T-helper 17 cell (primary cell): ENCODE measurements around the gene MUS81. TPM values are rescaled to one million over a fixed set of nuclear protein-coding genes. Genes with fewer than 3 reads are reported as not detected.
A peak's percentile ranks its signal among the peaks of the same experiment; 100 is the strongest.

ENCODE experiments used
- ATAC-seq: fragments of 150-1000 bp; cut with Tn5 transposase; 2 replicates; pipeline ENCODE4 v1.10.0; 2021; ENCODE audit warnings: mild to moderate bottlenecking, moderate library complexity
- DNase-seq, 3 donors: peaks; one replicate each; pipeline versions ENCODE4 v3.0.0 to v3.0.0-alpha.2; 2020 to 2021
- H3K9me3 ChIP-seq: one replicate; pipeline ENCODE4 v1.7.0; 2013; ENCODE audit warnings: low read length, mild to moderate bottlenecking; ENCODE audit not compliant: control insufficient read depth, poor library complexity, severe bottlenecking
- H3K27ac Mint-ChIP-seq: one replicate; pipeline ENCODE4 v1.8.0; 2022; ENCODE audit warnings: mild to moderate bottlenecking, moderate library complexity, mixed read lengths
- H3K27me3 Mint-ChIP-seq: one replicate; pipeline ENCODE4 v1.8.0; 2022; ENCODE audit warnings: mixed read lengths
- H3K36me3 Mint-ChIP-seq: one replicate; pipeline ENCODE4 v1.8.0; 2022; ENCODE audit warnings: low read depth, mixed read lengths
- H3K4me1 Mint-ChIP-seq: one replicate; pipeline ENCODE4 v1.8.0; 2022; ENCODE audit warnings: mild to moderate bottlenecking, mixed read lengths
- H3K4me3 Mint-ChIP-seq: one replicate; pipeline ENCODE4 v1.8.0; 2022; ENCODE audit warnings: mild to moderate bottlenecking, moderate library complexity, mixed read lengths
- total RNA-seq, 4 donors: library from RNA in 2 of 4; stranded (reverse) in 2 of 4; gene quantifications; one replicate each; pipeline ENCODE4 v1.2.3 and lab custom pipeline; 2022 to 2026

MUS81 gene
- total RNA-seq, 2 donors from 2014 or later, result 44.9 to 55.0 TPM

DNA sequence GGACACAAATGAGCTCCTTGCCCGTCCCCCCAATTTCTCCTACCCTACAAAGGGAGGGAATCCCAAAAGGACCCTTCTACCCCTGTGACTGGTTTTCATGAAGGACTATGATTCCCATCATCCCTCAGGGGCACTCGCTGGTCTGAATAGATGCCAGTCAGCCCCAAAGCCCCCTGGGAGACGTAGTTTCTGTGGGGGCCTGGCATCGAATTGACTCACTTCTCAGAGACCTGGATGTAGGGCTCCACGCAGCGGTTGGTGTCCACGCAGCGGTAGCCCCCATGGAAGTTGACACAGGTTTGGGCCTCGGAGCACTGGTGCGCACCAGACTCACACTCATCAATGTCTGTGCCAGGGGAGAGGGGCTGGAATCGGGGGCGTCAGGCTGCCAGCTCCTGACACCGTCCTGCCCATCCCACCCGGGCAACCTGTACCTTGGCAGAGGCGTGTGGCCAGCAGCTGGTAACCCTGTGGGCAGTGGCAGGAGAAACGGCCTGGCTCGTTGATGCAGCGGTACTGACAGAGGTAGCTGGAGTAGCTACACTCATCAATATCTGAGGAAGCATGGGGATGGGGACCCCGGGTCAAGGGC, 7.9 kb downstream of the MUS81 start:
- Mint-ChIP-seq H3K4me1 (peaks cover 23% of the 10 kb centered on the region), H3K36me3 (peaks cover 2% of the 10 kb centered on the region), H3K4me3 (no peak overlapping the region), H3K27me3 (no peaks in the 10 kb centered on the region), H3K27ac (peak overlapping the region; percentile 51)
- DNase-seq (no peak), ATAC-seq (peak; percentile 65)
- H3K9me3 ChIP-seq, result no peaks in the 10 kb centered on the region

DNA sequence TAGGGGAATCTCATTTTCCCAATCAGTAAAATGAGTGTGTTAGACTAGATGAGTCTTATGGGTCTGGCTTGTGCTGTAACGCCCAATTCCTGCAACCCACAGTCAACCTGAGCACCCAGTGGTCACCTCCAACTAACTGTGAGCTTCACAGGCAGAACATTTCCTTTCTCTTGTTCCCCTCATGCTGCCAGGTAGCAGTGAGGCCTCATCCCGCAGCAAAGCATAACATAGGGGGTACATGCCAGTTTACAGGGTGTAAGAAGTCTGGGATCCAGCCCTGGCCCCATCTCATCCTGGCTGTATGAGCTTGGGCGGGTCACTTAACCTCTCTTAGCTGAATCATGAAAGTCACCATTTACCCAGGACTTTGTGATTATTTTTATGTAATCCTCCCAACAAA, 8.7 kb downstream of the MUS81 start:
- ATAC-seq (no peak), DNase-seq (no peak)
- Mint-ChIP-seq H3K4me3 (no peak overlapping the region), H3K36me3 (peaks cover 2% of the 10 kb centered on the region), H3K27ac (peak overlapping the region; percentile 60), H3K27me3 (no peaks in the 10 kb centered on the region), H3K4me1 (peaks cover 29% of the 10 kb centered on the region)
- no peaks in the 10 kb centered on the region for H3K9me3 ChIP-seq

DNA sequence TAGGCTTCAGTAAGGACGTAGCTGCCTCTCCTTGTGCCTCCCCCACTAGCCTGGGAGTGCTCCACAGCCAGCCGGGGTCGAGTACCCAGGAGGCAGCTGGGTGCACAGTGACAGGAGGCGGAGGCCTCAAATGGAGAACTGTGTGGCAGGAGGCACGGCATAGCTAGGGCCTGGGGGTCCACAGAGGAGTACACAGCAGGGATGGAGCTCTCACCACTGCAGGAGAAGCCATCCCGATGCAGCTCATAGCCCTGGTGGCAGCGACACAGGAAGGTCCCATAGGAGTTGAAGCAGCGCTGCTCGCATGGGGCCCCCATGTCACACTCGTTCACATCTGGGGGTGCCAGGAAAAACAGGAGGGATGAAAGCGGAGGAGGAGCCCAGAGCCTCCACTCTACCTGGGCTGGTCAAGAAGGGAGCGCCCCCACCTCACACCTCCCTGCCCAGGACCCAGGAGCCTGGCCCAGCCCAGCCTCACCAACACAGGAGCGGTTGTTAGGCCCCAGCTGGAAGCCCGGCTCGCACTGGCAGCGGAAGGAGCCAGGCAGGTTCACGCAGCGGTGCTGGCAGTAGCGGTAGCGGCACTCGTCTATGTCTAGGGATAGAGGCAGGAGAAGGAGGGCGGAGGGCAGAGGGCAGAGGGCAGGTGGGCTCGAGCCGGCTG, 9.5 kb downstream of the MUS81 start:
- no peaks in the 10 kb centered on the region for H3K27me3 Mint-ChIP-seq
- no peak overlapping the region for H3K4me3 Mint-ChIP-seq
- H3K4me1 Mint-ChIP-seq, result peaks cover 26% of the 10 kb centered on the region
- H3K36me3 Mint-ChIP-seq, result no peaks in the 10 kb centered on the region
- H3K27ac Mint-ChIP-seq, result peak overlapping the region; percentile 60
- no peak for ATAC-seq
- H3K9me3 ChIP-seq, result no peaks in the 10 kb centered on the region
- DNase-seq, result no peak

DNA sequence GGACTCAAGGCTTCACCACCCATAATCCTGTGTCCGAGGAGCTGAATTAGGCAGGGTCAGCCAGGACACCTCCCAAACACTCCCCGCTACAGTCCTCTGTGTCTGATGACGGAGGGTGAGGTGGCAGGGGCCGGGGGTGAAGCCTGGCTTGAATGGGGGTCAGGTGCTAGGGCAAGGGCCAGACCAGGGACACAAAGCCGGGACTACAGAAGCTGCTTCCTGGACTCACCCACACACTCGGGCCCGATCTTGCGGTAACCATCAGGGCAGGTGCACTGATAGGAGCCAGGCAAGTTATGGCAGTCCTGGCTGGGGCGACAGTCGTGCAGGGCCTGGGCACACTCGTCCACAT, 10.1 kb downstream of the MUS81 start:
- Mint-ChIP-seq H3K36me3 (no peaks in the 10 kb centered on the region), H3K27ac (peak overlapping the region; percentile 60), H3K4me3 (no peak overlapping the region), H3K27me3 (no peaks in the 10 kb centered on the region), H3K4me1 (peaks cover 23% of the 10 kb centered on the region)
- no peaks in the 10 kb centered on the region for H3K9me3 ChIP-seq
- DNase-seq (no peak), ATAC-seq (no peak)

DNA sequence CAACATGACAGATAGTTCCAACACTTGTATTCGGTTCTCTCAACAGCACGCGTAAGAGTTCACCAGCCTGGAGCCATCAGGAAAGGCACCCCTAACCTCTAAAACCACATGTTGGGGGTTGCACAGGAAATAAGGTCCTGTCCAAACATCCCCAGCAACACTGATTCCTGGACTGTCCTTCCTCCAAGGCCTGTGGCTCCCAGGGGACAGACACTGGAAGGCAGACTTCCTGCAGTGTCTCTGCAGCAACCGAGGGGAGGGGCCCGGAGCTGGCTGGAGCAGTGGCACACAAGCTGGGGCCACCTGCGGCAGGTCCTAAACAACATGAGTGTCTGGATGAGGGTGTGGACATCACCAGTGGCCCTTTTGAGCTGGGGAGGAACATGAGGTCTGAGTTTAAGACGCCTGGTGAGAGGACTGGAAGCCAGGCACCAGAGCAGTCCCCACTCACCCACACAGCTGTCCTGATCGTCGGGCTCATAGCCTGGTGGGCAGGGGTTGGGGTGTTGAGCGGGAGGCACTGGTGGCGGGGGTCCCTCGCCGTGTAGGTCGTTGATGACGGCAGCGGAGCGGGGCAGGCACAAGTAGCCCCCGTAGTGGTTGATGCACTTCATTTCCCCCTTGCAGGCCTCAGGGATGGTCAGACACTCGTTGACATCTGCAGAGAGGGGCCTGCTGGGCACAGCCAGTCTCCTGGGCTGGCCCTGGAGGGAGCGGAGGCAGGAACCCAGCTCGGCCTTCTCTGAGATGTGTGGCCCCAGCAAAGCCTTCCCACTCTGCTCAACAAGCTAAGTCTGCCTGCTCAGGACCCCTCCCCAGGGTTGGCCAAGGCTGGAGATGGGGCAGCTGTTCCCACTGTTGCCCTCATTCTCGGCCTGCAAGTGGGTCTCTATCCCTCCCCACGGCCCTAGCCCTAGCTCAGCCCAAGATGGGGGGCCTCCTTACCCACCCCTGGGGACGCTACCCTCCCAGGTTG, 10.8 kb downstream of the MUS81 start:
- Mint-ChIP-seq H3K27me3 (no peaks in the 10 kb centered on the region), H3K4me3 (peak overlapping the region; percentile 55)
- no peak for DNase-seq

DNA sequence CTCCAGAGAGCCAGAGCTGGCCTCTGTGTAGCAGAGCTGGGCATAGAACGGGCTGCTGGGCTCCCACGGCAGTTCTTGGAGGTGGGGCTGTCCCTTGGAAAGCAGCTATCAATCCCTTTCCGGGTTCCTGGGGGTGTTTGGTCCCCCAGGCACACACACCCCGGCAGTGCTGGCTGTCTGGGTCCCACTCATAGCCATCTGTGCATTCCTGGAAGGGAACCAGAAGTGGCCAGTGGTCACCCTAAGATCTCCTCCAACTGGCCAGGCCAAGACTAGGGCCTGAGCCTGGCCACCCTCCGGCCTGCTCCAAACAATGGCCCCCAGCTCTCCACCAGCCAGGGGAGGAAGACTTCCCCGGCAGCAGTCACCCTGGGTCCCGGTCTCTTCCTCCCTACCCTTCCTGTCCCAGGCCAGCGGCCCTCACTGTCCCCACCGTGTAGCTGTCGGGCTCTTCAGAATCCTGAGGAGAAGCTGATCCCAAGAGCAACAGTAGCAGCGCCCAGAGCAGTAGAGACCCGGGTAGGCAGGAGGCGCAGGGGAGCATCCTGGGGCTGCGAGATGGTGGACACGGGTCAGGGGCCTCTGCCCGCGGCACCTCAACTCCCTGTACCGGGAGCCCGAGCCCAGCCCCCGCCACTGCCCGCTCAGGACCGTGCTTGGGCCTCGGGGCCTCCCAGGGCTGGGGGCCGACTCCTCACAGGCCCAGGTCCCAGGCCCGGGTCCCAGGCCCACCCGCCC, 11.7 kb downstream of the MUS81 start:
- H3K9me3 ChIP-seq, result no peaks in the 10 kb centered on the region
- H3K27ac Mint-ChIP-seq, result no peak overlapping the region
- peak overlapping the region; percentile 55 for H3K4me3 Mint-ChIP-seq
- no peak for ATAC-seq
- no peaks in the 10 kb centered on the region for H3K36me3 Mint-ChIP-seq
- no peaks in the 10 kb centered on the region for H3K27me3 Mint-ChIP-seq
- peaks cover 24% of the 10 kb centered on the region for H3K4me1 Mint-ChIP-seq
- DNase-seq, result no peak

More for the DNA sequence above, 10.8 kb downstream of the MUS81 start:
- no peak for ATAC-seq
- Mint-ChIP-seq H3K27ac (peak overlapping the region; percentile 37), H3K4me1 (peaks cover 22% of the 10 kb centered on the region), H3K36me3 (no peaks in the 10 kb centered on the region)
- H3K9me3 ChIP-seq, result no peaks in the 10 kb centered on the region

DNA sequence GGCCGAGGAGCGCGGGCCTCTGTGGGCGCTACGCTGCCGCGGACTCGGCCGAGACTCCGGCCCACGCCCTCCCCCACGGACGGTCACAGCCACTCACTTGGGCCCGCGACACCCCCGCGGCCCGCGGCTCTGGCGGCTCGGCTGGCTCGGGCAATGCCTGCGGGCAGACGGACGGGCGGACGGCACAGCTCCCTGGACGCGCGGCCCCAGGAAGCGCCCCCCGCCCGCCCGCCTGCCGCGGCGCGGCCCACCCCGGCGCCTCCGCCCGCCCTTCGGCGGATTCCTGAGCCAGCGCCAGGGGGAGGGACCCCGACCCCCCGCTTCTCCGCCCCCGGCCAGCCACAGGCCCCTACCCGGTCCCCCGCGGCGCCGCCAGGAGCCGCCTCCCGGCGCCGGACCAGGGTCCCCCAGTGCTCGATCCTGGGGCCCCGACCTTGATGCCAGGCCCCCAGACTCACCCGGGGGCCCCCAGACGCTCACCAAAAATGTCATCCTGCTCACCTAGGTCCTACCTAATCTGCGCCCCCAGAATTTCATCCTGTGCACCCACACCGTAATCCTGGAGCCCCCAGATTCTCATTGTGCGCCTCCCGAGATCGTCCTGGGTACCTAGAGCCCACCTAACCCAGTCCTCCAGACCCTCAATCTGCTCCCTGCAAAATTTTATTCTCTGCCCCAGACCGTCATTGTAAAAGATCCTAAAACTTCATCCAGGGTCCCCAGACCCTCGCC, 12.5 kb downstream of the MUS81 start, which contains the start of gene EFEMP2:
TSS of gene EFEMP2 (minus strand) at position 215 of the 732 bp plus-strand sequence. CDS start 446 bp downstream, outside the sequence.
- peaks cover 27% of the 10 kb centered on the region for H3K4me1 Mint-ChIP-seq
- no peaks in the 10 kb centered on the region for H3K9me3 ChIP-seq
- H3K36me3 Mint-ChIP-seq, result no peaks in the 10 kb centered on the region
- no peak for DNase-seq
- peak within 1 kb of the TSS; percentile 95 for H3K4me3 Mint-ChIP-seq
- H3K27ac Mint-ChIP-seq, result peak within 1 kb of the TSS; percentile 92
- no peak for ATAC-seq
- no peaks in the 10 kb centered on the region for H3K27me3 Mint-ChIP-seq

DNA sequence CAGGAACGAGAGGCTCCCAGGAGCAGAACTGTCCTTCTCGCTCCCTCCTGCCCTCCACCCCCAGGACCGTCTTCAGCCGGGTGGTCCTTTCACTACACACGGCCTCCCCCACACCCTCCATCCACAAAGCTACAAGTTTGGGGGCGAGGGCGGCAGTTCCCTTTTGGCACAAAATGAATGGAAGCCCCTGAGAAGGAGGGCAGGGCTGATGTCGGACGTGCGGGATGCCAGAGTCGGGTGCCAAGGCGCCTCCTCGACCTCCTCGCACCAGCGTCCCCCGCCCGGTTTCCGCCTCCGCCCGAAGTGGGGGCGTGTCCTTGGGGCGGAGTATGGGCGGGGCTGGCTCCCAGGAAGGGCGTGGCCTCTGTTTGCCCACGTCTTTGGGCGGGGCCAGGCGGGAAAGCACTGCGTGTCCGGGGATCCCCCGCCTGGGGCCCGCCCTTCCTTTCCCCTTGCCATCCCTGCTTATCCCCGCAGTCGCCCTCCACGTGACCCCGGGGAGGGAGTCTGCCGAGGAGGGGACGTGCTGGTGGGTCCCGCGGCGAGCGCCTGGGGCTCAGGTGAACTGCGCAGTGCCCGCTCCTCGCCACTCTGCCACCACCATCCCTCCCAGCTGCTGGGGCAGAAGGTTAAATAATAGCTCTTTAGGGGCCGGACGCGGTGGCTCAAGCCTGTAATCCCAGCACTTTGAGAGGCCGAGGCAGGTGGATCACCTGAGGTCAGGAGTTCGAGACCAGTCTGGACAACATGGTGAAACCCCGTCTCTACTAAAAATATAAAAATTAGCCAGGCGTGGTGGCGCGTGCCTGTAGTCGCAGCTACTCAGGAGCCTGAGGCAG, 13.3 kb downstream of the MUS81 start:
- ATAC-seq, result peak; percentile 98

DNA sequence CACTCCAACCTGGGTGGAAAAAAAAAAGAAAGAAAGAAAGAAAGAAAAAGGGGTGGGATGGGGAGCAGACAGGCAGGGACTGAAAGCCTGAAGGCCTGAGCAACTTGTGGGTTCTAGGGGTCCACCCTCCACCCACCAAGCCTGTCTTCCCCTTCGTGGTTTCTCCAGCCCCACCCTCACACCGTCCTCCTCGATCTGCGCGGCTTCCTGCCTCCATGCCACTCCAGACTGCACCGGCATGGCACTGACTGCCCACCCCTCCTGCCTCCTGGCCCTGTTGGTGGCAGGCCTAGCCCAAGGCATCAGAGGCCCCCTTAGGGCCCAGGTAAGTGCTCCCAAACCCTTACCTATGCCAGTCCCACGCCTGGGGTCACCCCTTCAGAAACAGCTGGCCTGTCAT, 19.4 kb downstream of the MUS81 start, which contains the start of gene CTSW:
TSS of gene CTSW (plus strand) at position 221 of the 400 bp plus-strand sequence. CDS start at position 239, 18 bp downstream.
- ATAC-seq, result peak; percentile 74
- no peak for DNase-seq
- H3K27me3 Mint-ChIP-seq, result no peaks in the 10 kb centered on the region
- peak within 1 kb of the TSS; percentile 85 for H3K27ac Mint-ChIP-seq
- H3K4me1 Mint-ChIP-seq, result peaks cover 21% of the 10 kb centered on the region
- no peaks in the 10 kb centered on the region for H3K9me3 ChIP-seq
- peak within 1 kb of the TSS; percentile 81 for H3K4me3 Mint-ChIP-seq
- H3K36me3 Mint-ChIP-seq, result peaks cover 2% of the 10 kb centered on the region

More for the DNA sequence above, 13.3 kb downstream of the MUS81 start:
- peak overlapping the region; percentile 95 for H3K4me3 Mint-ChIP-seq
- no peaks in the 10 kb centered on the region for H3K36me3 Mint-ChIP-seq
- peak; percentile 95 to 98 (median 97) for DNase-seq
- H3K27me3 Mint-ChIP-seq, result no peaks in the 10 kb centered on the region
- no peaks in the 10 kb centered on the region for H3K9me3 ChIP-seq
- peak overlapping the region; percentile 92 for H3K27ac Mint-ChIP-seq
- peaks cover 31% of the 10 kb centered on the region for H3K4me1 Mint-ChIP-seq

DNA sequence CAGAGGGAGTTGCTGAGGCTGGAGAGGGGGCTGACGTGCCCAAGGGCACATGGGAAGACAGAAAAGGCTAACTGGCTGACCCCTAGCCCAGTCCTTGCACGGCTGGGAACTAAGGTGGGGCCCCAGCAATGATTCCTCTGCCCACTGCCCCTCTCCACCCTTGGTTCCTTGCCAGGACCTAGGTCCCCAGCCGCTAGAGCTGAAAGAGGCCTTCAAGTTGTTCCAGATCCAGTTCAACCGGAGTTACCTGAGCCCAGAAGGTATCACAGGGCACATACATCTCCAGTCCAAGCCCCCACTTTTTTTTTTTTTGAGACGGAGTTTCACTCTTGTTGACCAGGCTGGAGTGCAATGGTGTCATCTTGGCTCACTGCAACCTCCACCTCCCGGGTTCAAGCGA, 19.8 kb downstream of the MUS81 start:
- ATAC-seq, result no peak
- no peaks in the 10 kb centered on the region for H3K9me3 ChIP-seq
- DNase-seq, result no peak
- peak overlapping the region; percentile 81 for H3K4me3 Mint-ChIP-seq
- peaks cover 3% of the 10 kb centered on the region for H3K36me3 Mint-ChIP-seq
- peak overlapping the region; percentile 85 for H3K27ac Mint-ChIP-seq
- H3K27me3 Mint-ChIP-seq, result no peaks in the 10 kb centered on the region
- peaks cover 23% of the 10 kb centered on the region for H3K4me1 Mint-ChIP-seq

DNA sequence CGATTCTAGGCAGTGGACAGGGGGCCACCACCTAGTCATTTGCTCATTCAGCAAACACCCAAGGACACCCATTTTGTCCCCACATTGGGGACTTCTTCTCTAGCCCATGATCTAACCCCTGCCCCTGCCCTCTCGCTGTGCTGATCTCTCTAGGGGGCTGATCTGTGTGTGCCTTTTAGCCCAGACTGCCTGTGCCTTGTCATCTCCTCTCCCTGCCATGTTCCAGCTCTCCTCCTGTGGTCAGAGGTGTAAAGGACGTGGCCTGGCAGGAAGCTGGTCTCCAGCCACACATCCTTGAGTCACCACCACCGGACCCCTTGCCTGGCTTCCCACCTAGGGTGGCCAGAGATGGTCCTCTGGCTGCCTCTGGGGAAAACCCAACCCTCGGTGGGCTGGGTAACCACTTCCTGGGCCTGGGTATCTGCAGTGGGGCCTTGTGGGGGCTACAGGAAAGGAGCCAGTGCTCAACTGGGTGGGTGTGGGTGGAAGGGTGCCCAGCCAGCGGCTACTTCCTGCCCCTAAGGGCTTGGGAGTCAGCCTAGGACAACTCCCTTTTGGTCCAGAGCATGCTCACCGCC, 20.7 kb downstream of the MUS81 start:
- H3K27ac Mint-ChIP-seq, result peak overlapping the region; percentile 85
- no peak for DNase-seq
- no peaks in the 10 kb centered on the region for H3K27me3 Mint-ChIP-seq
- H3K4me3 Mint-ChIP-seq, result peak overlapping the region; percentile 39
- peaks cover 23% of the 10 kb centered on the region for H3K4me1 Mint-ChIP-seq
- no peak for ATAC-seq
- H3K9me3 ChIP-seq, result no peaks in the 10 kb centered on the region
- H3K36me3 Mint-ChIP-seq, result peaks cover 3% of the 10 kb centered on the region
